HG03571 (cell line): Measurements from ENCODE around the gene CARNS1.
A peak's percentile ranks its signal among the peaks of the same experiment; 100 is the strongest.
"Not testable (repeated sequence)": the region's sequence is repeated elsewhere in the genome, so short reads cannot be mapped to it uniquely, and the experiment has no call there.

ENCODE experiments used
- ATAC-seq: cut with Tn5 transposase; IDR thresholded peaks from one replicate; pipeline ENCODE4 v1.9.1; 2021; ENCODE audit not compliant: unreplicated experiment

The CARNS1 gene

GRCh38 chr11:67396587-67397389, 18.7 kb upstream of the CARNS1 start:
- no peak for ATAC-seq

- no peak for ATAC-seq
Observed at GRCh38 chr11:67397536-67397935, 17.9 kb upstream of the CARNS1 start.

- no peak for ATAC-seq
Observed at GRCh38 chr11:67397986-67398660, 17.4 kb upstream of the CARNS1 start.

- no peak for ATAC-seq
Observed at GRCh38 chr11:67398661-67399563, 16.6 kb upstream of the CARNS1 start.

- ATAC-seq: no peak
Observed at GRCh38 chr11:67400251-67400941, 15.1 kb upstream of the CARNS1 start.

GRCh38 chr11:67400942-67401494, 14.5 kb upstream of the CARNS1 start:
- ATAC-seq: peak; percentile 9

GRCh38 chr11:67401495-67402191, 13.8 kb upstream of the CARNS1 start, which contains the start of gene PPP1CA:
Gene PPP1CA, minus strand, starts transcription at chr11:67401858. Its CDS starts 76 bp downstream, at chr11:67401782.
- peak; percentile 48 for ATAC-seq

GRCh38 chr11:67402192-67402839, 13.2 kb upstream of the CARNS1 start:
- ATAC-seq: not testable (repeated sequence)

- ATAC-seq: not testable (repeated sequence)
Observed at GRCh38 chr11:67403085-67403484, 12.4 kb upstream of the CARNS1 start.

GRCh38 chr11:67404515-67405195, 10.8 kb upstream of the CARNS1 start:
- ATAC-seq: no peak

GRCh38 chr11:67405196-67405567, 10.3 kb upstream of the CARNS1 start:
- no peak for ATAC-seq

GRCh38 chr11:67405688-67406339, 9.7 kb upstream of the CARNS1 start:
- ATAC-seq: no peak

GRCh38 chr11:67406420-67406968, 9.0 kb upstream of the CARNS1 start:
- no peak for ATAC-seq

GRCh38 chr11:67406969-67407687, 8.3 kb upstream of the CARNS1 start:
- ATAC-seq: no peak

- no peak for ATAC-seq
Observed at GRCh38 chr11:67407688-67408163, 7.8 kb upstream of the CARNS1 start.

- no peak for ATAC-seq
Observed at GRCh38 chr11:67408437-67409200, 6.9 kb upstream of the CARNS1 start.
